Skeletal muscle satellite cell (primary cell): ENCODE measurements around the gene TAP1.

ENCODE experiments used
- H3K27me3 ChIP-seq: 2 replicates; pipeline ENCODE4 v1.7.0; 2013; ENCODE audit warnings: low read length; ENCODE audit not compliant: control insufficient read depth, insufficient read depth
- H3K36me3 ChIP-seq: 2 replicates; pipeline ENCODE4 v1.7.0; 2013; ENCODE audit warnings: mild to moderate bottlenecking, control low read depth, low read length; ENCODE audit not compliant: insufficient read depth
- H3K4me1 ChIP-seq: 2 replicates; pipeline ENCODE4 v1.7.0; 2013; ENCODE audit warnings: low read length; ENCODE audit not compliant: control insufficient read depth, insufficient read depth
- H3K4me2 ChIP-seq: 2 replicates; pipeline ENCODE4 v1.7.0; 2013; ENCODE audit warnings: mild to moderate bottlenecking, low read length
- H3K4me3 ChIP-seq: 2 replicates; pipeline ENCODE4 v1.7.0; 2013; ENCODE audit warnings: low read length
- H3K9ac ChIP-seq: 2 replicates; pipeline ENCODE4 v1.7.0; 2013; ENCODE audit warnings: mild to moderate bottlenecking, low read depth, low read length, moderate library complexity
- H3K9me3 ChIP-seq: replicated peaks from 2 replicates; pipeline ENCODE4 v1.7.0; 2013; ENCODE audit warnings: mild to moderate bottlenecking, control low read depth, low read length

TAP1 gene

DNA sequence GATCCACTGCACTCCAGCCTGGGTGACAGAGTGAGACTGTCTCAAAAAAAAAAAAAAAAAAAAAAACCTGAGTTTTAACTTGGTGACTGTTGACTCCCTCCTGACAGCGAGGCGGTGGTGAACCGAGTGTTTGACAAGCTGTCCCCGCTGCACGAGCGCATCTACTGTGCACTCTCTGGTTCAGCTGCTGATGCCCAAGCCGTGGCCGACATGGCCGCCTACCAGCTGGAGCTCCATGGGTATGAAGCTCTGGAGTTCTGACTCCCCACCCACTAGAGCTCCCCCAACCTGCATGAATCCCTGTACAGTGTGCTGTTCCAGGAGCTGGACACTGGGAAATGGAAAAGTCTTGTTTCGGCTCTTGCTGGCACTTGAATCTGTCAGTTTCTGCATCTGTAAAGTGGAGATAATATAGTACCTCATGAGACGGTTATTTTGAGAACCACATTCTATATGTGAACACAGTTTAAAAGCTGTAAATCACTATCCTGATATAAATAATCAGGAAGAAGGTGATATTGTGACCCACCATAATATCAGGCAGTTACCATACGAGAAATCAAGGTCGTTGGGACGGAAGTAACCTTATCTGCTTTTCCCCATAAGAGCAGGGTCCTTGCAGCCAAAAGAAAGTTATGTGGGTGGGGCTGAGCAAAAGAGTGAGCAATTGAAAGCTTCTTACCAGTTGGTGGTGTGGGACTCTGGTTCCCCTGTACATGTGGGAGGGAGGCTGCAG, 3.8 kb upstream of the TAP1 start:
- Histone ChIP-seq H3K9me3 (no peaks in the 10 kb centered on the region), H3K36me3 (no peaks in the 10 kb centered on the region), H3K27me3 (peaks cover 19% of the 10 kb centered on the region), H3K4me1 (peaks cover 10% of the 10 kb centered on the region), H3K9ac (no peak overlapping the region), H3K4me2 (no peak overlapping the region), H3K4me3 (no peak overlapping the region)

GRCh38 chr6:32855467-32856174, 2.1 kb upstream of the TAP1 start:
- peaks cover 15% of the 10 kb centered on the region for H3K4me1 ChIP-seq
- H3K27me3 ChIP-seq = peaks cover 19% of the 10 kb centered on the region
- H3K4me2 ChIP-seq = no peak overlapping the region
- no peaks in the 10 kb centered on the region for H3K9me3 ChIP-seq
- no peak overlapping the region for H3K9ac ChIP-seq
- H3K4me3 ChIP-seq = no peak overlapping the region
- H3K36me3 ChIP-seq = peaks cover 4% of the 10 kb centered on the region

DNA sequence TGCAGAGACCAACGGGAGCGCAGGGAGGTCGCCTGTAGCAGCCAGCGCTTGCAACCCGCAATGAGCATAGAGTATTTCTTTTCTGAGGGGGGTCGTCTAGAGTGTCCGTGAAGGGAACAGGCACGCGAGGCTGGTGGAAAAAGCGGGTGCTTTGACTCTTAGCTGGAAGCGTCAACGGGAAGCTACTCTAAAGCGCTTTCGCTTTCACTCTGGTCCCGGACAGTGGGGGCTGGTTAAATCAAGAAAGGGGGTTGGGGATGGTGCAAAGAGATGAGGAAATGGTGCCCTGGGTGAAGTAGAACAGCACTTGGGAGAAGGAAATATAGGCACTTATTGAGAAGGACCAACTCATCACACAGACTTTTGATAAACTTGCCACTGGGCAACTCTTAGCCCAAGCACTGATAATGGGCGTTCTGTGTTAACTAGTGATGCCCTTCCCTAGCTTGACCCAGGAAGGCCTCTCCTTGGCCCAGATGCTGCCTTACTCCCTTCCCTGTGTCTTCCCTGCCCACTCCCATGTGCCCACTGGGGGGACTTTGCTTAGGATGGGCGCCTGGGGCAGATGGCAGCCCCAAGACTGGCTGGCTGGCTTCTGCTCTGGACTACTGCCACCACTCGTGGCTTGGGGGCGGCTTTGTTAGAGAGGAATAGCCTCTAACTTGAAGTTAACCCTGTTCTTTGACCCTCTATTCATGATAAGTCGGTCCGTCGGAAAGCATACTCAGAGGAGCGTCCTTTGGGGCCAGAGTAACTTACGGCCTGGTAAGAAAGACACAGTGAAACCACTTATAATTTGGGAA, 1.1 kb upstream of the TAP1 start:
- H3K4me1 ChIP-seq = peaks cover 15% of the 10 kb centered on the region
- H3K27me3 ChIP-seq = peaks cover 16% of the 10 kb centered on the region
- peak overlapping the region; percentile 94 for H3K4me2 ChIP-seq
- H3K9ac ChIP-seq = peak overlapping the region; percentile 78
- H3K4me3 ChIP-seq = peak overlapping the region; percentile 94
- no peaks in the 10 kb centered on the region for H3K9me3 ChIP-seq
- H3K36me3 ChIP-seq = peaks cover 9% of the 10 kb centered on the region

GRCh38 chr6:32852844-32853540, 512 bp downstream of the TAP1 start:
- peaks cover 19% of the 10 kb centered on the region for H3K36me3 ChIP-seq
- H3K4me3 ChIP-seq = peak overlapping the region; percentile 94
- H3K9me3 ChIP-seq = no peaks in the 10 kb centered on the region
- peak overlapping the region; percentile 78 for H3K9ac ChIP-seq
- peak overlapping the region; percentile 94 for H3K4me2 ChIP-seq
- peaks cover 14% of the 10 kb centered on the region for H3K27me3 ChIP-seq
- H3K4me1 ChIP-seq = peaks cover 15% of the 10 kb centered on the region

DNA sequence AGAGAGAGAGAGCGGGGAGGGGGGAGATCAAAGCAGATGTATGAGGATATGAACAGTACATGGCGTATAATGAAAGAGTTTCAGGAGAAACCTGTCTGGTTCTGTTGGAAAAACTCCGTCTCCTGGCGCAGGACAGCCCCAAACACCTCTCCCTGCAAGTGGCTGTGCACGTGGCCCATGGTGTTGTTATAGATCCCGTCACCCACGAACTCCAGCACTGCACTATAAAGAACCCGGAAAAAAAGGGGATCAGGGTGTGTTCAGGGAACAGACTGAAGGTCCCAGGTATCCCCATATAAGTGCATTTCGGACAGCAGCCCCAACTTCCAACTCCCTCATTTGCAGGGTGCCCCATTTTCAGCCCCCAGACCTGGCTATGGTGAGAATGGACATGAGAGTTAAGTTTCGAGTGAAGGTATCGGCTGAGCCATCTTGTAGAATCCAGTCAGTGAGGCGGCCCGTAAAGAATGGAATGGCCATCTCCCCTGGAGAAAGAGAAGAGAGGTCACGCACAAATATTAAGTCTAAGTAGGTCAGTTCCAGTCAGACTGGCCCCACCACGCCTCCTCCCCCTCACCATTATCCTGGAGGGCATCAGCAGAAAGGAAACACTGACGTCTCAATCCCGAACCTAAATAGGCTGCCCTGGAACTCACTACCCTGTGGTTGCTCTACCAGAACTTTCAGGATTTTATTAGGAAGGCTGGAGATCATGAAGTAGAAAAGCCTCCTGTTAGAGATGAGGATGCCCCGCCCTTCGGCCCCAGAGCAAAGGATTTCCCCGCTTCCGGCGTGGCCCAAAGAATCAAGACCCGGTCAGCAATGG, 1.3 kb downstream of the TAP1 start:
- Histone ChIP-seq H3K9ac (peak overlapping the region; percentile 78), H3K4me1 (peaks cover 15% of the 10 kb centered on the region), H3K4me3 (peak overlapping the region; percentile 94), H3K36me3 (peaks cover 19% of the 10 kb centered on the region), H3K27me3 (peaks cover 11% of the 10 kb centered on the region), H3K9me3 (no peaks in the 10 kb centered on the region), H3K4me2 (peak overlapping the region; percentile 94)

- Histone ChIP-seq H3K36me3 (peaks cover 22% of the 10 kb centered on the region), H3K4me2 (no peak overlapping the region), H3K4me3 (no peak overlapping the region), H3K9ac (no peak overlapping the region), H3K27me3 (peaks cover 9% of the 10 kb centered on the region), H3K4me1 (peaks cover 15% of the 10 kb centered on the region), H3K9me3 (no peaks in the 10 kb centered on the region)
Observed at GRCh38 chr6:32851025-32851424, 2.5 kb downstream of the TAP1 start.

- no peak overlapping the region for H3K4me2 ChIP-seq
- H3K27me3 ChIP-seq = no peaks in the 10 kb centered on the region
- H3K4me3 ChIP-seq = no peak overlapping the region
- H3K9ac ChIP-seq = no peak overlapping the region
- peaks cover 12% of the 10 kb centered on the region for H3K4me1 ChIP-seq
- H3K36me3 ChIP-seq = peaks cover 22% of the 10 kb centered on the region
- no peaks in the 10 kb centered on the region for H3K9me3 ChIP-seq
Observed at GRCh38 chr6:32849126-32849525, 4.4 kb downstream of the TAP1 start.

- H3K36me3 ChIP-seq = peaks cover 22% of the 10 kb centered on the region
- H3K4me3 ChIP-seq = no peak overlapping the region
- no peak overlapping the region for H3K4me2 ChIP-seq
- no peak overlapping the region for H3K9ac ChIP-seq
- H3K27me3 ChIP-seq = no peaks in the 10 kb centered on the region
- peaks cover 12% of the 10 kb centered on the region for H3K4me1 ChIP-seq
- H3K9me3 ChIP-seq = no peaks in the 10 kb centered on the region
Observed at GRCh38 chr6:32847795-32848194, 5.7 kb downstream of the TAP1 start.

DNA sequence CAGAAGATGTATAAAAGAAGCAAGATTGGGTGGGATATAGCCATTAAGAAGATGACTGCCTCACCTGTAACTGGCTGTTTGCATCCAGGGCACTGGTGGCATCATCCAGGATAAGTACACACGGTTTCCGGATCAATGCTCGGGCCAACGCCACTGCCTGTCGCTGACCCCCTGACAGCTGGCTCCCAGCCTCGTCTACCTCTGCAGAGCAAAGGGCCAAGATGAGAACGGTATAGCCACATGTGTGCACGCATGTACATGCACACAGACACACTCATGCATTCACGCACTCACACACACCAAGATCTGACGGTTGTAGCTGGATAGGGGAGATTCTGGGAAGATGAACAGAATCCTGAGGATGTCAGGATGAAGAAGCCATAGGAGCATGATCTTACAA, 6.5 kb downstream of the TAP1 start:
- Histone ChIP-seq H3K9me3 (no peaks in the 10 kb centered on the region), H3K27me3 (no peaks in the 10 kb centered on the region), H3K36me3 (peaks cover 22% of the 10 kb centered on the region), H3K4me3 (no peak overlapping the region), H3K4me1 (peaks cover 4% of the 10 kb centered on the region), H3K4me2 (no peak overlapping the region), H3K9ac (no peak overlapping the region)

DNA sequence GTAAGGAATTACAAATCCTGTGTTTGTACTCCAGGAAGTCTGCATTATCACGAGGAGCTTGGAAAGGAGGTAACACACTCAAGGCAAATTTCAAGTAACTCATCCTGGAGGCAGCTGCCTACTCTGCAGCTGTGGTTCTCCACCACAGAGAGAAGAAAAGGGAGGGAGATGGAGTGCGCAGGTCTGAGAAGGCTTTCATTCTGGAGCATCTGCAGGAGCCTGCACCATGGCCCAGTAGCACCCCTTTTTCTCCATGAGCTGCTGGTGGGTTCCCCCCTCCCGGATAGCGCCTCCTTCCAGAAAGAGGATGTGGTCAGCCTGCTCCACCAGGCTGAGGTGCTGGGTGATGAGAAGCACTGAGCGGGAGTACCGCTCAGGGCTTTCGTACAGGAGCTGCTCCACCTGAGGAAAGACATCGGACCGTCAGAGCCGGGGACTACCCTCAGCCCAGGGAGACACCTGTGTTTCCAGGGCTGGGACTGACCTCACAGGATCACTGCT, 8.1 kb downstream of the TAP1 start:
- no peak overlapping the region for H3K4me3 ChIP-seq
- H3K27me3 ChIP-seq = no peaks in the 10 kb centered on the region
- peaks cover 17% of the 10 kb centered on the region for H3K36me3 ChIP-seq
- H3K4me1 ChIP-seq = peaks cover 2% of the 10 kb centered on the region
- H3K9me3 ChIP-seq = no peaks in the 10 kb centered on the region
- no peak overlapping the region for H3K9ac ChIP-seq
- H3K4me2 ChIP-seq = no peak overlapping the region
